H1 (cell line): ENCODE measurements around the gene CHMP4B. TPM values are rescaled to one million over a fixed set of nuclear protein-coding genes. Genes with fewer than 3 reads are reported as not detected.

Source experiments
- CTCF ChIA-PET: fragments of 300-600 bp; sonication (Branson Sonifier 250); formaldehyde crosslinking; loops from one replicate; lab custom pipeline; 2021; ENCODE audit not compliant: partially characterized antibody; lab: Charles Lee
- POLR2A ChIA-PET: fragments of 300-600 bp; sonication (Branson Sonifier 250); formaldehyde crosslinking; loops from one replicate; lab custom pipeline; 2021; ENCODE audit warnings: inconsistent platforms; ENCODE audit not compliant: partially characterized antibody; lab: Charles Lee
- DNase-seq, 2 experiments: peaks; one replicate each; pipeline versions ENCODE4 v3.0.0 to v3.0.0-alpha.2; 2010 to 2022; ENCODE audit warnings: low spot score in 2 of 2, low read depth in 1 of 2, mixed read lengths in 1 of 2
- FAIRE-seq: peaks from 2 replicates; lab custom pipeline; 2011; peaks lifted over from hg19 to GRCh38; lab: Jason Lieb, UNC
- H2AFZ ChIP-seq: 2 replicates; pipeline ENCODE4 v1.8.1; 2012; ENCODE audit warnings: low read length, inconsistent platforms
- H2AK5ac ChIP-seq: 2 replicates; pipeline ENCODE4 v1.6.1; 2013; ENCODE audit warnings: low read depth, low read length
- H2BK120ac ChIP-seq: replicated peaks from 2 replicates; pipeline ENCODE3; 2013; ENCODE audit warnings: low read depth, low read length, inconsistent platforms
- H2BK12ac ChIP-seq: 2 replicates; pipeline ENCODE4 v1.6.1; 2013; ENCODE audit warnings: low read depth, low read length
- H2BK15ac ChIP-seq: 2 replicates; pipeline ENCODE4 v1.6.1; 2013; ENCODE audit warnings: low read length
- H2BK20ac ChIP-seq: 2 replicates; pipeline ENCODE4 v1.6.1; 2013; ENCODE audit warnings: low read length
- H2BK5ac ChIP-seq: 2 replicates; pipeline ENCODE4 v1.6.1; 2013; ENCODE audit warnings: low read depth, low read length
- H3K14ac ChIP-seq: 2 replicates; pipeline ENCODE4 v1.6.1; 2013; ENCODE audit warnings: inconsistent platforms; ENCODE audit not compliant: insufficient read length
- H3K18ac ChIP-seq: 2 replicates; pipeline ENCODE4 v1.6.1; 2013; ENCODE audit warnings: low read length; ENCODE audit errors: extremely low read depth
- H3K23ac ChIP-seq: 2 replicates; pipeline ENCODE4 v1.6.1; 2013; ENCODE audit warnings: inconsistent platforms; ENCODE audit not compliant: insufficient read length
- H3K23me2 ChIP-seq: 2 replicates; pipeline ENCODE4 v1.6.1; 2013; ENCODE audit warnings: low read depth, low read length
- H3K27ac ChIP-seq: 2 replicates; pipeline ENCODE4 v1.6.1; 2011; ENCODE audit warnings: low read depth, low read length, inconsistent platforms
- H3K27me3 ChIP-seq, 4 experiments: replicated peaks in 1 of 4; 1 replicate in 1 of 4; 2 replicates in 3 of 4; pipeline versions ENCODE4 v1.6.1 to v1.8.1; 2011 to 2013; ENCODE audit warnings: low read length in 3 of 4, mild to moderate bottlenecking in 3 of 4, inconsistent platforms in 2 of 4, mixed read lengths in 2 of 4, moderate library complexity in 1 of 4; ENCODE audit not compliant: control insufficient read depth in 3 of 4, insufficient read depth in 3 of 4; ENCODE audit errors: extremely low read depth in 1 of 4
- H3K36me3 ChIP-seq, 4 experiments: 2 replicates each; pipeline versions ENCODE4 v1.6.1 to v1.8.1; 2011 to 2013; ENCODE audit warnings: mild to moderate bottlenecking in 4 of 4, low read length in 3 of 4, moderate library complexity in 2 of 4, control low read depth in 1 of 4, inconsistent platforms in 1 of 4; ENCODE audit not compliant: insufficient read depth in 4 of 4, control insufficient read depth in 2 of 4
- H3K4ac ChIP-seq: replicated peaks from 2 replicates; pipeline ENCODE3; 2013; ENCODE audit warnings: low read length, low read depth, mixed read lengths, inconsistent platforms; ENCODE audit not compliant: insufficient read length
- H3K4me1 ChIP-seq, 4 experiments: replicated peaks in 1 of 4; 1 replicate in 1 of 4; 2 replicates in 3 of 4; pipeline versions ENCODE4 v1.6.1 to v1.8.1; 2011 to 2013; ENCODE audit warnings: low read length in 3 of 4, inconsistent platforms in 2 of 4, mixed read lengths in 1 of 4; ENCODE audit not compliant: insufficient read depth in 4 of 4, control insufficient read depth in 3 of 4
- H3K4me2 ChIP-seq, 2 experiments: 2 replicates each; pipeline versions ENCODE4 v1.6.1 to v1.8.1; 2011 to 2013; ENCODE audit warnings: low read depth in 2 of 2, low read length in 2 of 2, control low read depth in 1 of 2, inconsistent platforms in 1 of 2, mild to moderate bottlenecking in 1 of 2; ENCODE audit not compliant: insufficient read depth in 1 of 2
- H3K4me3 ChIP-seq, 4 experiments: fragments of 200-600, 300-600 bp in 1 of 4; sonication (generic), shearing (Covaris generic), sonication (Bioruptor Twin) in 1 of 4; 2 replicates each; pipeline versions ENCODE4 v1.5.1 to v1.8.1; 2011 to 2016; ENCODE audit warnings: low read length in 4 of 4, low read depth in 3 of 4, control low read depth in 2 of 4, inconsistent platforms in 2 of 4, mild to moderate bottlenecking in 2 of 4, mixed read lengths in 1 of 4, moderate library complexity in 1 of 4; ENCODE audit not compliant: insufficient read depth in 2 of 4; ENCODE audit errors: extremely low read depth in 1 of 4
- H3K56ac ChIP-seq: replicated peaks from 2 replicates; pipeline ENCODE3; 2013; ENCODE audit warnings: low read depth, mild to moderate bottlenecking, mixed read lengths, low read length, inconsistent platforms; ENCODE audit not compliant: insufficient read length
- H3K79me1 ChIP-seq: 2 replicates; pipeline ENCODE4 v1.6.1; 2013; ENCODE audit warnings: low read depth, low read length, control low read depth
- H3K79me2 ChIP-seq, 2 experiments: 2 replicates each; pipeline versions ENCODE4 v1.6.1 to v1.8.1; 2012 to 2013; ENCODE audit warnings: low read length in 2 of 2, mild to moderate bottlenecking in 2 of 2, inconsistent platforms in 1 of 2; ENCODE audit not compliant: insufficient read depth in 2 of 2, control insufficient read depth in 1 of 2
- H3K9ac ChIP-seq, 4 experiments: replicated peaks in 1 of 4; 1 replicate in 1 of 4; 2 replicates in 3 of 4; pipeline versions ENCODE4 v1.6.1 to v1.8.1; 2011 to 2013; ENCODE audit warnings: low read depth in 3 of 4, low read length in 3 of 4, control low read depth in 2 of 4, mild to moderate bottlenecking in 2 of 4, moderate library complexity in 2 of 4, inconsistent platforms in 1 of 4; ENCODE audit errors: extremely low read depth in 1 of 4
- H3K9me3 ChIP-seq, 2 experiments: 2 replicates each; pipeline versions ENCODE4 v1.6.1 to v1.8.1; 2012 to 2013; ENCODE audit warnings: mild to moderate bottlenecking in 2 of 2, moderate library complexity in 2 of 2, control low read depth in 1 of 2, inconsistent platforms in 1 of 2, low read depth in 1 of 2, low read length in 1 of 2, mixed read lengths in 1 of 2; ENCODE audit not compliant: insufficient read depth in 2 of 2
- H4K20me1 ChIP-seq, 2 experiments: replicated peaks in 1 of 2; 2 replicates each; pipeline versions ENCODE3 to v1.8.1; 2011 to 2013; ENCODE audit warnings: inconsistent platforms in 2 of 2, low read length in 2 of 2, mild to moderate bottlenecking in 1 of 2; ENCODE audit not compliant: insufficient read depth in 2 of 2, control insufficient read depth in 1 of 2
- H4K5ac ChIP-seq: 2 replicates; pipeline ENCODE4 v1.6.1; 2013; ENCODE audit warnings: low read length, low read depth, mixed read lengths, inconsistent platforms; ENCODE audit not compliant: insufficient read length
- H4K8ac ChIP-seq: 2 replicates; pipeline ENCODE4 v1.8.0; 2013; ENCODE audit warnings: mild to moderate bottlenecking, moderate library complexity, low read length, inconsistent platforms; ENCODE audit not compliant: insufficient read depth; ENCODE audit errors: extremely low read depth
- H4K91ac ChIP-seq: replicated peaks from 2 replicates; pipeline ENCODE3; 2013; ENCODE audit warnings: low read length, mixed read lengths, inconsistent platforms; ENCODE audit not compliant: insufficient read length
- HDAC6 ChIP-seq: IDR thresholded peaks from one replicate; pipeline ENCODE4 v1.7.1; 2012; ENCODE audit warnings: low read depth, mild to moderate bottlenecking, inconsistent platforms, low read length, moderate library complexity
- KDM5A ChIP-seq: fragments of 200-600 bp; IDR thresholded peaks from 2 replicates; pipeline ENCODE4 v1.7.1; 2012; ENCODE audit warnings: mild to moderate bottlenecking, low read length, inconsistent platforms, mixed read lengths
- PHF8 ChIP-seq: fragments of 200-600 bp; sonication (generic); conservative IDR thresholded peaks from 2 replicates; pipeline ENCODE4 v1.7.1; 2012; ENCODE audit warnings: low read depth, mild to moderate bottlenecking, inconsistent platforms, low read length, moderate library complexity
- POU5F1 ChIP-seq: IDR thresholded peaks from 2 replicates; pipeline ENCODE4 v1.6.1; 2011; ENCODE audit warnings: low read depth, mild to moderate bottlenecking, low read length, moderate library complexity
- SAP30 ChIP-seq: fragments of 300-600 bp; sonication (generic); IDR thresholded peaks from 2 replicates; pipeline ENCODE4 v1.7.1; 2012; ENCODE audit warnings: low read length, moderate library complexity, mild to moderate bottlenecking, inconsistent platforms; ENCODE audit not compliant: insufficient read depth, insufficient replicate concordance
- TCF12 ChIP-seq: IDR thresholded peaks from 2 replicates; pipeline ENCODE4 v1.6.1; 2011; ENCODE audit warnings: low read depth, mild to moderate bottlenecking, low read length
- WGBS, 2 experiments: shearing (Covaris generic) in 1 of 2; methylation state at CpG; one replicate each; pipeline versions ENCODE4 v1.1.6 to v1.1.7; 2013 to 2015; ENCODE audit warnings: low lambda C conversion rate in 2 of 2, mixed read lengths in 2 of 2, inconsistent platforms in 1 of 2, low coverage in 1 of 2, missing lambda C conversion rate in 1 of 2; ENCODE audit not compliant: insufficient replicate concordance in 2 of 2, insufficient coverage in 1 of 2, insufficient read length in 1 of 2; ENCODE audit errors: extremely low coverage in 1 of 2, missing lambda C conversion rate in 1 of 2; 5-methylcytosine and 5-hydroxymethylcytosine counted together
- polyA plus RNA-seq, 7 experiments: library from polyadenylated mRNA; depleted of rRNA in 3 of 7; stranded (reverse) in 5 of 7; unstranded in 2 of 7; fragments of >200 nt in 5 of 7; fragments of 200-250 nt in 2 of 7; gene quantifications; 1 replicate in 5 of 7; 2 replicates in 1 of 7; 4 replicates in 1 of 7; pipeline versions ENCODE4 v1.2.1 to v1.2.3, GENCODE V29; 2011 to 2013; ENCODE audit warnings: missing spikeins in 2 of 7, mixed read lengths in 2 of 7
- total RNA-seq: library from RNA; stranded (reverse); fragmentation: NEBNext Ultra II Directional; extraction: Animal tissue kit (Norgen Biotek cat#: 25700); gene quantifications from 2 replicates; pipeline ENCODE4 v1.2.1, GENCODE V29; 2021

The CHMP4B gene
- total and polyA plus RNA-seq, 2 of the 8 experiments (the other 6 are each of a cell fraction or from before 2014, with no cell fraction given): 38.6 to 66.3 TPM

GRCh38 chr20:33789858-33790182 is 21.3 kb upstream of the CHMP4B start:
- no peak for FAIRE-seq
- CTCF ChIA-PET: interaction anchor here (0.7 to 5.0 kb wide), 4 partner anchors 61 to 280 kb away, joined by 3 to 31 read pairs (median 5); no protein-coding TSS in a partner anchor

More at GRCh38 chr20:33789858-33790182, 21.3 kb upstream of the CHMP4B start:
- Histone ChIP-seq H2AFZ (no peak overlapping the region), H3K79me1 (no peaks in the 10 kb centered on the region), H4K20me1 (no peaks in the 10 kb centered on the region), H3K14ac (no peak overlapping the region), H3K23ac (no peak overlapping the region), H2BK120ac (no peak overlapping the region), H3K9ac (no peak overlapping the region), H3K4me2 (no peak overlapping the region), H2BK12ac (no peak overlapping the region), H2BK15ac (no peak overlapping the region), H4K8ac (no peak overlapping the region), H3K4ac (no peak overlapping the region), H2AK5ac (no peak overlapping the region), H2BK20ac (no peak overlapping the region), H3K56ac (no peak overlapping the region), H3K9me3 (no peaks in the 10 kb centered on the region), H3K27ac (no peak overlapping the region), H3K4me1 (no peaks in the 10 kb centered on the region), H3K79me2 (no peaks in the 10 kb centered on the region), H4K5ac (no peak overlapping the region), H3K18ac (no peak overlapping the region), H3K36me3 (peaks cover 0 to 2% (median 0%) of the 10 kb centered on the region in 4 experiments; a peak in 1 of 8 replicates), H2BK5ac (no peak overlapping the region), H3K23me2 (no peaks in the 10 kb centered on the region), H3K4me3 (no peak overlapping the region), H3K27me3 (no peaks in the 10 kb centered on the region), H4K91ac (no peak overlapping the region)
- WGBS, 2 experiments: 85% methylated on average over 4 of the region's 5 CpGs; no CpG with 5 or more reads in 1 of the 2 experiments
- TF ChIP-seq HDAC6 (no peak), POU5F1 (no peak), PHF8 (no peak), TCF12 (no peak), SAP30 (no peak), KDM5A (no peak)
- POLR2A ChIA-PET: no interaction called here
- DNase-seq: no peak
